Astrocyte of the hippocampus (primary cell): ENCODE data around the gene RSPRY1.
A peak's percentile ranks its signal among the peaks of the same experiment; 100 is the strongest.
"Not testable (repeated sequence)": the region's sequence is repeated elsewhere in the genome, so short reads cannot be mapped to it uniquely, and the experiment has no call there.

Experiments used
- DNase-seq: peaks from one replicate; pipeline ENCODE4 v3.0.0; 2011; ENCODE audit warnings: low read depth, low spot score

Gene RSPRY1

DNA sequence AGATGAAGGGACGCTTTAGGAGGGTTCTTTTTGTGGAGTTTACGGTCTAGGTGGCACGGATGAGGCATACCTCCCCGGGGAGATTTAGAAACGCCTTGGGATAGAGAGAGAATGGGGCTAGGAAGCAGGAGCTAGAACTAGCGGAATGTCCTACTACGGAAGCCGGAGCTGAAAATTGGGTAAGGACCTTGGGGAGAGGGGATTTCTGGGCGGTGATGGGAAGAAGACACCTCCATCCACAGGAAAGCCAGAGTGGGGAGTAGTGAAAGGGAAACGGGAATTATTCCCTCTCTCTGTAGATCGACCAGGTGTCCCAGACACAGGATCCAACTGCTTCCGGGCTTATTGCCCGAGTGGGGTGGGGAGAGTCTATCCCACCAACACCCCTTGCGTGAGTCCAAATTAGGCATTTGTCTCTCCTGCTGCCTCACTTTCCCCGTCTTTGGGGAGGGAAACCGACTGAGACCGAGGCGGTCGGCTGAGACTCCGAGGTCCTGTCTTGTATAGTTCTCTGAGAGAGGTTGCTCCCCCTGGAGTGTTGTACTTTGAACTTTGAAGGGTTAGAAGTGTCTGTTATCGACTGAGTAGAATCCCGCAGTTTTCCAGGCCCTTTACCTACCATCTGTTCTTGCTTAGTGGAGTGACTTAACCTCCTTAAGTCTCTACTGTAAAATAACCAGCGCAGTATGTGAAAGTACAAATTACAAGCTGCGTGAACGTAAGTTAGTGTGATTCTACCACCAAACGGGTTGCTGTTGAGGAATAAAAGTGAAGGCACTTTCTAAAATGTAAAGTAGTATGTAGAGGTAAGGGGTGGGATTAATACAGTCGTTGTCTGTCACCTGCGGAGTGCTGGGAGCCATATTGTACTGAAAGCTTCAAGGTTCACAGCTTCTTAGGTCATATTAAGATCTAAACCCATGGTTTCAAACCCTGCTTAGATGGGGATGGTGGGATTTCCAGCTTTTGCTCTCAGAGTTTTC, 1.0 kb downstream of the RSPRY1 start:
- peak; percentile 50 for DNase-seq

DNA sequence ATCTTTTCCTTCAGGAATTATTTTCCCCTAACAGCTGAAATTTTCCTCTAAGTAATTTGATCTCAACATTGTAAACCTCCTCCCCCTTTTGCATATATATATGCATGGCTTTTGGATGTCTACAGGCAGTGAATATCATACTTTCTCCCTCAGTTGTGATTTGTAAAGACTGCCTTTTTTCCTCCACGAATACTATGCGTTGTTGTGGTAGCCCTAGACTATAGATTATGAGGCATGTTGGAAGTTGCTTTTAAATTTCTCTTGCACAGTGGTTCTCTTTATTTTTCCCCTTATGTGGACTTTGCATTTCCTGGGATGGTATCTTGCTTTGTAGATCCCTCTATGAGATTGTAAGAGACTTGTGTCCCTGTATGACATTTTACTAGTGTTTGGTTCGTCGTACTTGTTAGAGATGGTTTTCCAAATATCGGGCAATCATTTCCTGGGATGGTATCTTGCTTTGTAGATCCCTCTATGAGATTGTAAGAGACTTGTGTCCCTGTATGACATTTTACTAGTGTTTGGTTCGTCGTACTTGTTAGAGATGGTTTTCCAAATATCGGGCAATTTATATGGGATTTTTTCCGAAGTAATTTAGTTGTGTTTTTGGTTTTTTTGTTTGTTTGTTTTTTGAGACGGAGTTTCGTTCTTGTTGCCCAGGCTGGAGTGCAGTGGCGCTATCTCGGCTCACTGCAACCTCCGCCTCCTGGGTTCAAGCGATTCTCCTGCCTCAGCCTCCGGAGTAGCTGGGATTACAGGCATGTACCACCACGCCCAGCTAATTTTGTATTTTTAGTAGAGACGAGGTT, 2.0 kb downstream of the RSPRY1 start:
- DNase-seq, result not testable (repeated sequence)

- DNase-seq, result no peak
Measured at GRCh38 chr16:57188711-57189002, 2.5 kb downstream of the RSPRY1 start.

DNA sequence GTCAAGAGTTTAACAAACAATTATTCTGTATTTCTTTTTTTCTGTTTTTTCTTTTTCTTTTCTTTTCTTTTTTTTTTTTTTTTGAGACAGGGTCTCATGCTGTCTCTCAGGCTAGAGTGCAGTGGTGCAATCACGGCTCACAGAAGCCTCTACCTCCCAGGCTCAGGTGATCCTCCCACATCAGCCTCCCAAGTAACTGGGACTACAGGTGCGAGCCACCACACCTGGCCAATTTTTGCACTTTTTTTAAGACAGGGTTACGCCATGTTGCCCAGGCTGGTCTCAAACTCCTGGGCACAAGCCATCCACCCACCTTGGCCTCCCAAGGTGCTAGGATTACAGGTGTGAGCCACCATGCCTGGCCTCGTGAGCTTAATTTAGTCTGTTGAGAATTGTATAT, 3.4 kb downstream of the RSPRY1 start:
- not testable (repeated sequence) for DNase-seq

GRCh38 chr16:57190136-57190535, 4.0 kb downstream of the RSPRY1 start:
- no peak for DNase-seq

DNA sequence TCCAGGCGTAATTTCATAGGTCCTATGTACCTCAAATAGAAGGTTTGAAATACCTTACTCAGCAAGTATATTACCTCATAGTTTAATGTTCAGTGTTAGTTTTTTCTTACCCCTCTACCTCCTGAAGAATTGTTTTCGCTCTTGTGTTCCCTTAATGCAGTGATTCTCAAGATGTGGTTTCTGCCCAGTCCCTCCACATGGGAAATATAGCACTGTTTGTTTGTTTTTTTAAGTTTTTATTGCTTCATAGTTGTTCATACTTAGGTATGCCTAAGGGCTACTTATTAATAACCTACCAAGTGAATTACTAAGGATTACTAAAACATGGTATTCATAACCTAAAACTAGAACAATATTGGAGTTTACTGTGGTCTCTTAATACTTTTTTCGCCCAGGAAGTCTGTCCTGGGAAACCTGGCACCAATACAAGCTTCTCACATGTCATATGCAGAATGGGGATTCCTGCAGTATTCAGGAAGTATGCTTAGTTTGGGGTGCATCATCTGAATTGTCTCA, 5.0 kb downstream of the RSPRY1 start:
- peak; percentile 29 for DNase-seq

- peak; percentile 45 for DNase-seq
Measured at GRCh38 chr16:57192146-57192545, 6.0 kb downstream of the RSPRY1 start.

GRCh38 chr16:57192720-57193486, 6.8 kb downstream of the RSPRY1 start:
- DNase-seq, result peak; percentile 43

- DNase-seq, result peak; percentile 92
Measured at GRCh38 chr16:57194512-57194911, 8.4 kb downstream of the RSPRY1 start.

DNA sequence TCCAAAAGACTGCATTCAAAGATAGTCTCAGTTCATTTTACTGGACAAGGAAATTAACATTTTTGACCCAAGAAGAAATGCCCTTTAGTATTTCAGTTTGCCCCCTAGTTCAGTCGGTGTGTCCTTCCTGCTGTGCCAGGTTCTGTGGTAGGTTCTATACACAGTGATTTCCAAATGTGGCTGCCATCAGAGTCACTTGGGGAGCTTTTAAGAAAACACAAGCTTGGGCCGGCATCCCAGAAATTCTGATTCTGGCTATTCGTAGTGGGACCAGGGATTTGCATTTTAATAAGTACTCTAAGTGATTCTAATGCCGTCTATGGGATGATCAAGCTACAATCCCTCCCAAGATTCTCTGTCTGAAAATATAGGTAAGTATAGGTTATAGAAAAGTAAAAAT, 10.2 kb downstream of the RSPRY1 start:
- DNase-seq, result peak; percentile 62

GRCh38 chr16:57196753-57197152, 10.6 kb downstream of the RSPRY1 start:
- DNase-seq, result no peak

- DNase-seq, result not testable (repeated sequence)
Measured at GRCh38 chr16:57200321-57200720, 14.2 kb downstream of the RSPRY1 start.

- not testable (repeated sequence) for DNase-seq
Measured at GRCh38 chr16:57200926-57201325, 14.8 kb downstream of the RSPRY1 start.

- no peak for DNase-seq
Measured at GRCh38 chr16:57202095-57202886, 16.2 kb downstream of the RSPRY1 start.

DNA sequence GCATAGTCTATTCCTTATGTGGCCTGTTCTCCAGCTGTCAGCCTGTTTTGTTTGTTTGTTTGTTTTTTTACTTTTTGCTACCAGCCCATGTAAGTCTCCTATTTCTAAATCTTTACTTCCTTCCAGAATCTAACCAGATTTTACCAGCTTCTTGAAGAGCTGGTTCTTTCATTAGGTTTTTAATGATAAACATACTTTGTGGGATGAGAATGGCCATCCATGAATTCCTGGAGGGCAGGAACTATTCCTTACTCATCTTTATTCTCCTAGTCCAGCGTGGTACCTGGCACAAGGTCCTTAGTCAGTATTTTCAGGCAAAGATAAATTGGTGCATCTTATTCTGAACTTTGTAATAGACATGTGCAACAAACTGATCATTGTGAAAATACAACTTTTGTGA, 17.3 kb downstream of the RSPRY1 start:
- DNase-seq, result no peak

GRCh38 chr16:57204675-57205074, 18.5 kb downstream of the RSPRY1 start:
- DNase-seq, result no peak

DNA sequence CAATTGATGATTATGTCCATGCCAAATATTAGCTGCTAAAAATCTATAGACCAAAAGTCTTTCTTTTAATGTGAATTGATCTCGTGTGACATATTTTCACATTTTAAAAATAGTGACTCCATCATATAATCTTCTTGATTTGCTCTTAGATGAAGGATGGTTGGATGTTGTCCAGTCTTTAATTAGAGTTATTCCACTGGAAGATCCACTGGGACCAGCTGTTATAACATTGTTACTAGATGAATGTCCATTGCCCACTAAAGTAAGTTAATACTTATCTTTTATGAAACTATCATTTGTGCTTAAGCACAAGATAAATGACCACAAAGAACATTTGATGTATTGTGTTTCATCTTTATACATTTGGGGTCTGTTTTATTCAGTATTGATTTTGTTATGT, 22.8 kb downstream of the RSPRY1 start:
- no peak for DNase-seq

- no peak for DNase-seq
Measured at GRCh38 chr16:57209780-57210179, 23.7 kb downstream of the RSPRY1 start.

- DNase-seq, result no peak
Measured at GRCh38 chr16:57213462-57213861, 27.3 kb downstream of the RSPRY1 start.

GRCh38 chr16:57216968-57217367, 30.8 kb downstream of the RSPRY1 start:
- no peak for DNase-seq

- DNase-seq, result no peak
Measured at GRCh38 chr16:57223057-57223456, 36.9 kb downstream of the RSPRY1 start.
